Measurements from ENCODE around the gene ATL3.

The ATL3 gene

DNA sequence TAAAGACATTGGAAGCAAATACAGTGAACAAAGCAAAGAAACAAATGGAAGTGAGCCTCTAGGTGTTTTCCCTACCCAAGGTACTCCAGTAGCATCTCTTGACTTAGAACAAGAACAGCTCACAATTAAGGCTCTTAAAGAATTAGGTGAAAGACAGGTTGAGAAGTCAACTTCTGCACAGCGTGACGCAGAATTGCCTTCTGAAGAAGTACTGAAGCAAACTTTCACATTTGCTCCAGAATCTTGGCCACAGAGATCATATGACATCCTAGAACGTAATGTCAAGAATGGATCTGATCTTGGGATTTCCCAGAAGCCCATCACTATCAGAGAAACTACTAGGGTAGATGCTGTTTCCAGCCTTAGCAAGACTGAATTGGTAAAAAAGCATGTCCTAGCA is 49.4 kb upstream of the ATL3 start:
- POLR2A ChIA-PET, result no interaction called here
- CTCF ChIA-PET, result no interaction called here
- TF ChIP-seq, protein P1, sequence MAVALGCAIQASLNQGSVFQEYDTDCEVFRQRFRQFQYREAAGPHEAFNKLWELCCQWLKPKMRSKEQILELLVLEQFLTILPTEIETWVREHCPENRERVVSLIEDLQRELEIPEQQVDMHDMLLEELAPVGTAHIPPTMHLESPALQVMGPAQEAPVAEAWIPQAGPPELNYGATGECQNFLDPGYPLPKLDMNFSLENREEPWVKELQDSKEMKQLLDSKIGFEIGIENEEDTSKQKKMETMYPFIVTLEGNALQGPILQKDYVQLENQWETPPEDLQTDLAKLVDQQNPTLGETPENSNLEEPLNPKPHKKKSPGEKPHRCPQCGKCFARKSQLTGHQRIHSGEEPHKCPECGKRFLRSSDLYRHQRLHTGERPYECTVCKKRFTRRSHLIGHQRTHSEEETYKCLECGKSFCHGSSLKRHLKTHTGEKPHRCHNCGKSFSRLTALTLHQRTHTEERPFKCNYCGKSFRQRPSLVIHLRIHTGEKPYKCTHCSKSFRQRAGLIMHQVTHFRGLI (tag by site-specific recombination; IDR thresholded peaks at IDR 0.05), result no peak

DNA sequence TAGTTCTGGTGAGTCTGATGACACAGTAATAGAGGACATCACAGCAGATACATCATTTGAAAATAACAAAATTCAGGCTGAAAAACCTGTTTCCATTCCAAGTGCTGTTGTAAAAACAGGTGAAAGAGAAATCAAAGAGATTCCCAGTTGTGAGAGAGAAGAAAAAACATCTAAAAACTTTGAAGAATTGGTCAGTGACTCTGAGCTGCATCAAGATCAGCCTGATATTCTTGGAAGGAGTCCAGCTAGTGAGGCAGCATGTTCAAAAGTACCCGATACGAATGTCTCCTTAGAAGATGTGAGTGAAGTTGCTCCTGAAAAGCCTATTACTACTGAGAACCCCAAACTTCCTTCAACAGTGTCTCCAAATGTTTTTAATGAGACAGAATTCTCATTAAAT is 48.8 kb upstream of the ATL3 start:
- Histone ChIP-seq H3K4me3 (ENCODE audit: low read depth, low read length) (no peak overlapping the region), H3K27ac (ENCODE audit: extremely low read depth, low read depth, low read length) (no peak overlapping the region), H3K9me3 (ENCODE audit: control insufficient read depth, insufficient read depth, low read depth, low read length) (no peaks in the 10 kb centered on the region), H3K4me1 (ENCODE audit: control insufficient read depth, insufficient read depth, low read length) (no peaks in the 10 kb centered on the region), H3K36me3 (ENCODE audit: control insufficient read depth in 2 of 2, insufficient read depth in 1 of 2, low read length in 2 of 2) (peaks cover 0 to 2% of the 10 kb centered on the region in 2 experiments; a peak in 2 of 3 replicates)
- no peak for TF ChIP-seq ZNF239 (tag by site-specific recombination; IDR thresholded peaks at IDR 0.05)
- TF ChIP-seq KLF16 (tag by site-specific recombination; IDR thresholded peaks at IDR 0.05), result no peak
- TF ChIP-seq, protein P2, sequence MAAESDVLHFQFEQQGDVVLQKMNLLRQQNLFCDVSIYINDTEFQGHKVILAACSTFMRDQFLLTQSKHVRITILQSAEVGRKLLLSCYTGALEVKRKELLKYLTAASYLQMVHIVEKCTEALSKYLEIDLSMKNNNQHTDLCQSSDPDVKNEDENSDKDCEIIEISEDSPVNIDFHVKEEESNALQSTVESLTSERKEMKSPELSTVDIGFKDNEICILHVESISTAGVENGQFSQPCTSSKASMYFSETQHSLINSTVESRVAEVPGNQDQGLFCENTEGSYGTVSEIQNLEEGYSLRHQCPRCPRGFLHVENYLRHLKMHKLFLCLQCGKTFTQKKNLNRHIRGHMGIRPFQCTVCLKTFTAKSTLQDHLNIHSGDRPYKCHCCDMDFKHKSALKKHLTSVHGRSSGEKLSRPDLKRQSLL (tag by site-specific recombination; IDR thresholded peaks at IDR 0.05), result no peak
- POLR2A ChIA-PET, result no interaction called here
- CTCF ChIA-PET, result interaction anchor here (0.5 to 0.7 kb wide), 2 partner anchors 19 to 76 kb away, joined by 3 read pairs; no protein-coding TSS in a partner anchor

More for the DNA sequence above, 49.4 kb upstream of the ATL3 start:
- Histone ChIP-seq H3K4me3 (ENCODE audit: low read depth, low read length) (no peak overlapping the region), H3K36me3 (ENCODE audit: control insufficient read depth in 2 of 2, insufficient read depth in 1 of 2, low read length in 2 of 2) (peaks cover 0 to 2% of the 10 kb centered on the region in 2 experiments; a peak in 2 of 3 replicates), H3K27ac (ENCODE audit: extremely low read depth, low read depth, low read length) (no peak overlapping the region), H3K4me1 (ENCODE audit: control insufficient read depth, insufficient read depth, low read length) (no peaks in the 10 kb centered on the region), H3K9me3 (ENCODE audit: control insufficient read depth, insufficient read depth, low read depth, low read length) (no peaks in the 10 kb centered on the region)

DNA sequence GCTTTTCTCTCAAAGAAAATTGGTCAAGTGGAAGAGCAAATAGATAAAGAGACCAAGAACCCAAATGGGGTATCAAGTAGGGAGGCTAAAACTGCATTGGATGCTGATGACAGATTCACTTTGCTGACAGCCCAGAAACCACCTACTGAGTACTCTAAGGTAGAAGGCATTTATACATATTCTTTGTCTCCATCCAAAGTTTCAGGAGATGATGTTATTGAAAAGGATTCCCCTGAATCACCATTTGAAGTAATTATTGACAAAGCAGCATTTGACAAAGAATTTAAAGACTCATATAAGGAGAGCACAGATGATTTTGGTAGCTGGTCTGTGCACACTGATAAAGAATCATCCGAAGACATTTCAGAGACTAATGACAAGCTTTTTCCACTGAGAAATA is 47.8 kb upstream of the ATL3 start:
- no peak overlapping the region for H3K4me3 ChIP-seq (ENCODE audit: low read depth, low read length)
- H3K9me3 ChIP-seq (ENCODE audit: control insufficient read depth, insufficient read depth, low read depth, low read length), result no peaks in the 10 kb centered on the region
- H3K4me1 ChIP-seq (ENCODE audit: control insufficient read depth, insufficient read depth, low read length), result no peaks in the 10 kb centered on the region
- H3K36me3 ChIP-seq (ENCODE audit: control insufficient read depth in 2 of 2, insufficient read depth in 1 of 2, low read length in 2 of 2), result peaks cover 0 to 2% of the 10 kb centered on the region in 2 experiments; a peak in 2 of 3 replicates
- no peak overlapping the region for H3K27ac ChIP-seq (ENCODE audit: extremely low read depth, low read depth, low read length)
- ChIA-PET CTCF (interaction anchor here (0.7 to 0.9 kb wide), 2 partner anchors 20 to 118 kb away, joined by 3 to 4 read pairs; no protein-coding TSS in a partner anchor), POLR2A (no interaction called here)
- TF ChIP-seq MYNN (tag by site-specific recombination; IDR thresholded peaks at IDR 0.05; ENCODE audit: borderline replicate concordance), result no peak
- TF ChIP-seq ZNF174 (tag by site-specific recombination; IDR thresholded peaks at IDR 0.05), result no peak
- no peak for TF ChIP-seq ZNF664 (tag by site-specific recombination; IDR thresholded peaks at IDR 0.05)

DNA sequence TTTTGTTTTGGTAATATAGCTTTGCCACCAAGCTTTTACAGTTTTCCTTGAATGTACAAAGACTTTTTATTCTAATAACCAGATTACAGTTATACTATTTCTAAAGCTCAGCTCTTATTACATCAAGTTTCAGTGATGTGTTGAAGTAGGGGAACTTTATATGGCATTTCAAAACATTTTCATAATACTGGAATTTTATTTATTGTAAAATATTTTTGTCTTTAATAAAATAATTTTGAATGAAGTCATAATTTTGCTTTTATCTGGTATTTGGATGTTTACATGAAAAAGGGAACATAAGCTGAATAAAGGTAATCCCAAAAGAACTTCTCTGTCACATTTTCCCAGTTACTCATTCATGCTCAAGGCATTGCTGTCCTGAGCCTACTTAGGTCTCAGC is 44.9 kb upstream of the ATL3 start:
- CTCF ChIA-PET, result interaction anchor here (0.6 to 3.7 kb wide), 4 partner anchors 15 to 616 kb away, joined by 3 to 14 read pairs (median 3); no protein-coding TSS in a partner anchor
- Histone ChIP-seq H3K9me3 (ENCODE audit: control insufficient read depth, insufficient read depth, low read depth, low read length) (no peaks in the 10 kb centered on the region), H3K27ac (ENCODE audit: extremely low read depth, low read depth, low read length) (no peak overlapping the region), H3K36me3 (ENCODE audit: control insufficient read depth in 2 of 2, insufficient read depth in 1 of 2, low read length in 2 of 2) (peaks cover 0 to 2% of the 10 kb centered on the region in 2 experiments; a peak in 2 of 3 replicates), H3K4me3 (ENCODE audit: low read depth, low read length) (no peak overlapping the region), H3K4me1 (ENCODE audit: control insufficient read depth, insufficient read depth, low read length) (no peaks in the 10 kb centered on the region)
- POLR2A ChIA-PET, result interaction anchor here (1.7 kb wide), 1 partner anchor 35 kb away, joined by 4 read pairs; the partner anchor contains the start of gene RTN3
- TF ChIP-seq FEZF1 (tag by site-specific recombination; IDR thresholded peaks at IDR 0.05), result no peak
- no peak for TF ChIP-seq SP3 (tag by site-specific recombination; IDR thresholded peaks at IDR 0.05)
- TF ChIP-seq, protein P3, sequence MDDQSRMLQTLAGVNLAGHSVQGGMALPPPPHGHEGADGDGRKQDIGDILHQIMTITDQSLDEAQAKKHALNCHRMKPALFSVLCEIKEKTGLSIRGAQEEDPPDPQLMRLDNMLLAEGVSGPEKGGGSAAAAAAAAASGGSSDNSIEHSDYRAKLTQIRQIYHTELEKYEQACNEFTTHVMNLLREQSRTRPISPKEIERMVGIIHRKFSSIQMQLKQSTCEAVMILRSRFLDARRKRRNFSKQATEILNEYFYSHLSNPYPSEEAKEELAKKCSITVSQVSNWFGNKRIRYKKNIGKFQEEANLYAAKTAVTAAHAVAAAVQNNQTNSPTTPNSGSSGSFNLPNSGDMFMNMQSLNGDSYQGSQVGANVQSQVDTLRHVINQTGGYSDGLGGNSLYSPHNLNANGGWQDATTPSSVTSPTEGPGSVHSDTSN (CRISPR knock-in tag; IDR thresholded peaks at IDR 0.05), result no peak
- no peak for TF ChIP-seq ZNF510 (tag by site-specific recombination; IDR thresholded peaks at IDR 0.05; ENCODE audit: insufficient replicate concordance)
- no peak for TF ChIP-seq ZNF274 (IDR thresholded peaks at IDR 0.05; ENCODE audit: low read length)
- no peak for TF ChIP-seq ZNF274 (tag by site-specific recombination; IDR thresholded peaks at IDR 0.05; ENCODE audit: borderline replicate concordance)
- no peak for TF ChIP-seq ZNF621 (tag by site-specific recombination; IDR thresholded peaks at IDR 0.05)
- no peak for TF ChIP-seq ZNF670 (tag by site-specific recombination; IDR thresholded peaks at IDR 0.05; ENCODE audit: low read depth)
- TF ChIP-seq RBAK (tag by site-specific recombination; IDR thresholded peaks at IDR 0.05), result no peak
- TF ChIP-seq BCL11B (tag by site-specific recombination; IDR thresholded peaks at IDR 0.05; ENCODE audit: low read depth), result no peak
- TF ChIP-seq ZNF629 (tag by site-specific recombination; IDR thresholded peaks at IDR 0.05), result no peak
- no peak for TF ChIP-seq ZNF768 (tag by site-specific recombination; IDR thresholded peaks at IDR 0.05)
- no peak for TF ChIP-seq ZNF391 (tag by site-specific recombination; IDR thresholded peaks at IDR 0.05; ENCODE audit: borderline replicate concordance, low read depth)
- TF ChIP-seq, protein P4, sequence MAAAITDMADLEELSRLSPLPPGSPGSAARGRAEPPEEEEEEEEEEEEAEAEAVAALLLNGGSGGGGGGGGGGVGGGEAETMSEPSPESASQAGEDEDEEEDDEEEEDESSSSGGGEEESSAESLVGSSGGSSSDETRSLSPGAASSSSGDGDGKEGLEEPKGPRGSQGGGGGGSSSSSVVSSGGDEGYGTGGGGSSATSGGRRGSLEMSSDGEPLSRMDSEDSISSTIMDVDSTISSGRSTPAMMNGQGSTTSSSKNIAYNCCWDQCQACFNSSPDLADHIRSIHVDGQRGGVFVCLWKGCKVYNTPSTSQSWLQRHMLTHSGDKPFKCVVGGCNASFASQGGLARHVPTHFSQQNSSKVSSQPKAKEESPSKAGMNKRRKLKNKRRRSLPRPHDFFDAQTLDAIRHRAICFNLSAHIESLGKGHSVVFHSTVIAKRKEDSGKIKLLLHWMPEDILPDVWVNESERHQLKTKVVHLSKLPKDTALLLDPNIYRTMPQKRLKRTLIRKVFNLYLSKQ (tag by site-specific recombination; IDR thresholded peaks at IDR 0.05; ENCODE audit: borderline replicate concordance), result no peak
- no peak for TF ChIP-seq GFI1B (tag by site-specific recombination; IDR thresholded peaks at IDR 0.05)
